Progenitor cell of endocrine pancreas (in vitro differentiated cells): Measurements from ENCODE around the gene ENPP1. TPM values are rescaled to one million over a fixed set of nuclear protein-coding genes. Genes with fewer than 3 reads are reported as not detected.

ENCODE experiments used
- DNase-seq: peaks from one replicate; pipeline ENCODE4 v3.0.0; 2021; ENCODE audit warnings: low spot score; ENCODE audit not compliant: unreplicated experiment
- H3K27ac Mint-ChIP-seq: 2 replicates; pipeline ENCODE4 v1.8.0; 2021; ENCODE audit warnings: mild to moderate bottlenecking, moderate library complexity, mixed read lengths
- H3K27me3 Mint-ChIP-seq: 2 replicates; pipeline ENCODE4 v1.8.0; 2021; ENCODE audit warnings: mixed read lengths
- H3K36me3 Mint-ChIP-seq: 2 replicates; pipeline ENCODE4 v1.8.0; 2022; ENCODE audit warnings: mixed read lengths; ENCODE audit not compliant: insufficient read depth
- H3K4me1 Mint-ChIP-seq: 2 replicates; pipeline ENCODE4 v1.8.0; 2021; ENCODE audit warnings: low read depth, mixed read lengths
- H3K4me3 Mint-ChIP-seq: 2 replicates; pipeline ENCODE4 v1.8.0; 2021; ENCODE audit warnings: low read depth, mild to moderate bottlenecking, moderate library complexity, mixed read lengths
- H3K9me3 Mint-ChIP-seq: 2 replicates; pipeline ENCODE4 v1.8.0; 2021; ENCODE audit warnings: low read depth, mixed read lengths
- total RNA-seq: library from RNA; stranded (reverse); gene quantifications from 2 replicates; pipeline ENCODE4 v1.2.1, GENCODE V29; 2021
- TF ChIP-seq, protein P1 (sequence below): fragments of 200-600 bp; sonication (generic); IDR thresholded peaks from one replicate; pipeline ENCODE4 v1.5.0; 2021; ENCODE audit warnings: antibody characterized with exemption, mild to moderate bottlenecking; ENCODE audit not compliant: unreplicated experiment

The ENPP1 gene
- total RNA-seq, 1 donor from 2014 or later, result 2.4 TPM

DNA sequence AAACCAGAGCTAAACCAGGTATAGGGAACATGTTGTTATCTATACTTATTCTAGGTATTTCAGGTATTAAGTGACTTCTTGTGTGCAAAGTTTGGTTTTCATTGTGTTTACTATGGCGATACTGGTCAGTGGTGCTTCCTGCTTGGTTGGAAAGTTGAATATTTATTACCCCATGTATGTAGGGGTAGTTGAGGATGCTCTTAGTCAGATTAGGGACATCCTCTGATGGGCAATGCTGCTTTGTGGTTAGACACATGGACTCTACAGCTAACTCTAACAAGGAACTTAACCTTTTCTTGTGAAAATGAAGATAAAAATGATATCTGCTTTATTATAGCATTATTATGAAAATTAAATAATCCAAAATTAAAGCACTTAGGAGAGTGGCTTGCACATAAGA is 44.1 kb upstream of the ENPP1 start:
- no peaks in the 10 kb centered on the region for H3K36me3 Mint-ChIP-seq
- H3K27me3 Mint-ChIP-seq, result no peaks in the 10 kb centered on the region
- TF ChIP-seq, protein P1, sequence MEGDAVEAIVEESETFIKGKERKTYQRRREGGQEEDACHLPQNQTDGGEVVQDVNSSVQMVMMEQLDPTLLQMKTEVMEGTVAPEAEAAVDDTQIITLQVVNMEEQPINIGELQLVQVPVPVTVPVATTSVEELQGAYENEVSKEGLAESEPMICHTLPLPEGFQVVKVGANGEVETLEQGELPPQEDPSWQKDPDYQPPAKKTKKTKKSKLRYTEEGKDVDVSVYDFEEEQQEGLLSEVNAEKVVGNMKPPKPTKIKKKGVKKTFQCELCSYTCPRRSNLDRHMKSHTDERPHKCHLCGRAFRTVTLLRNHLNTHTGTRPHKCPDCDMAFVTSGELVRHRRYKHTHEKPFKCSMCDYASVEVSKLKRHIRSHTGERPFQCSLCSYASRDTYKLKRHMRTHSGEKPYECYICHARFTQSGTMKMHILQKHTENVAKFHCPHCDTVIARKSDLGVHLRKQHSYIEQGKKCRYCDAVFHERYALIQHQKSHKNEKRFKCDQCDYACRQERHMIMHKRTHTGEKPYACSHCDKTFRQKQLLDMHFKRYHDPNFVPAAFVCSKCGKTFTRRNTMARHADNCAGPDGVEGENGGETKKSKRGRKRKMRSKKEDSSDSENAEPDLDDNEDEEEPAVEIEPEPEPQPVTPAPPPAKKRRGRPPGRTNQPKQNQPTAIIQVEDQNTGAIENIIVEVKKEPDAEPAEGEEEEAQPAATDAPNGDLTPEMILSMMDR, result no peak
- H3K27ac Mint-ChIP-seq, result no peak overlapping the region
- no peak for DNase-seq
- peaks cover 18% of the 10 kb centered on the region for H3K4me1 Mint-ChIP-seq
- H3K9me3 Mint-ChIP-seq, result no peaks in the 10 kb centered on the region
- H3K4me3 Mint-ChIP-seq, result no peak overlapping the region

DNA sequence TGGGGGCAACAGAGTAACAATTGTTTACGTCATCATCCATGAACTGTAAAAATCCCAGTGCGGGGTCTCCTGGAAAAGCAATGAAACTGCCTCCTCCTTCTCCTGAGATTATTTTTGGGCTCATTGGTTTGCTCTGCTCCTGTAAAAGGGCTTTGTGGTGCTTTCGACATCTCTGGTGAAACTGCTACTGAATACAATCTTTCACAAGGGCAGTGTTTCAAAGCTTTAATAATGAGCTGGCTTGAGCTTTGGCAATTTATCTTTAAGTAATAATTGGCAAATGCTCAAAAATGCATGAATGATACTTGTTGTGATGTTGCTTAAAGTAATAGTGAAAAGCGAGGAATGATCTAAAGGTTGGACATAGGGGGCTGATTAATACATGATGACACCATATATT is 43.5 kb upstream of the ENPP1 start:
- Mint-ChIP-seq H3K4me3 (no peak overlapping the region), H3K4me1 (peaks cover 18% of the 10 kb centered on the region), H3K36me3 (no peaks in the 10 kb centered on the region), H3K27me3 (no peaks in the 10 kb centered on the region), H3K9me3 (no peaks in the 10 kb centered on the region), H3K27ac (no peak overlapping the region)
- DNase-seq, result no peak
- TF ChIP-seq, protein P1, result no peak

DNA sequence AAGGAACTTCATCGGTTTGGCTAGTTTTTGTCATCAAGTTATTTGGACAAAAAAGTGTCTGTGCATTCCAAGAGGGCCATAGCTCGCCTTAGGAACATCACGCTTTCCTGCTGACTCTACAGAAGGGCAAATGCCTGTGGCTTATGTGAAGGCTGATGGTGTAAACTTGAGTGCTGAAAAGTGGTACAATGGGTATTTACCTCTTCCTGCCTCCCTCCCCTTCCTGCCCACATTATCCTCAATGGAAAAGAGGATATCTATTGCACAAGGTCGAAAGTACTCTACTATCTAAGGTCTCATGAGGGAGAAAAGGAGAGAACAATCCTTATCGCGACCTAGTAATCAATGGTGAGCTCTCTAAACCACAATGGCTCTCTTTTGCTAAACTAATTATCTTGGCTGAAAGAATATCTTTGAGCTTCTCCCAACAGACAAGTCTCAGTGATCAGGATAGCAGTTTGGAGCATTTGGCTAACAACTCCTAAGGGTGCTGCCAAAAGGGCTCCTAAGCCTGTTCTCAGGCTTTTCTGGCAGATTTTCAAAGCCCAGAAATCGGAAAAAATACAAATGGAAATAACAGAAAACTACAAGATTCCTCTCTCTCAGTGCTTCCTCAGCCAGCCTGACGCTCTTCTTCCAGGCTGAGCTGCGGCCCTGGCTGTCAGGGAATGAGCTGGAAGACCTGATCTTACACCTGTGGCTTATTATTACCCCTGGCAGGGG is 42.6 kb upstream of the ENPP1 start:
- no peaks in the 10 kb centered on the region for H3K27me3 Mint-ChIP-seq
- H3K4me3 Mint-ChIP-seq, result no peak overlapping the region
- H3K4me1 Mint-ChIP-seq, result peaks cover 15% of the 10 kb centered on the region
- DNase-seq, result no peak
- H3K36me3 Mint-ChIP-seq, result no peaks in the 10 kb centered on the region
- no peaks in the 10 kb centered on the region for H3K9me3 Mint-ChIP-seq
- TF ChIP-seq, protein P1, result no peak
- no peak overlapping the region for H3K27ac Mint-ChIP-seq

DNA sequence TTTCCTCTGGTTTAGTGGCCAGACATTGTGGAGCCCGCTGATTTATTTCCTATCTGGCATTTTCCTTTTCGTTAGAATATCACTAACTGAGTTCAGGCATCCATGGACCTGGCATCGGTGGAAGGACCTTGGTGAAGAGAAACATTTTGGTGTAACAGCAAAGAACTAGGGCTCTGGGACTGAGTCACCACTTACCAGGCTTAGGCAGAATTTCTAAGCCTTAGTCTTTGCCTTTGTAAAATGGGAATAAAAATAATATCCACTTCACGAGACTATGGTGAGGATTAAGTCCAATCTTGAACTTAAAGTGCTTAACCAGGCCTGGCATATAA is 42.0 kb upstream of the ENPP1 start:
- no peak for DNase-seq
- H3K27ac Mint-ChIP-seq, result no peak overlapping the region
- H3K27me3 Mint-ChIP-seq, result peaks cover 2% of the 10 kb centered on the region
- TF ChIP-seq, protein P1, result no peak
- H3K36me3 Mint-ChIP-seq, result no peaks in the 10 kb centered on the region
- peaks cover 15% of the 10 kb centered on the region for H3K4me1 Mint-ChIP-seq
- H3K9me3 Mint-ChIP-seq, result no peaks in the 10 kb centered on the region
- no peak overlapping the region for H3K4me3 Mint-ChIP-seq

DNA sequence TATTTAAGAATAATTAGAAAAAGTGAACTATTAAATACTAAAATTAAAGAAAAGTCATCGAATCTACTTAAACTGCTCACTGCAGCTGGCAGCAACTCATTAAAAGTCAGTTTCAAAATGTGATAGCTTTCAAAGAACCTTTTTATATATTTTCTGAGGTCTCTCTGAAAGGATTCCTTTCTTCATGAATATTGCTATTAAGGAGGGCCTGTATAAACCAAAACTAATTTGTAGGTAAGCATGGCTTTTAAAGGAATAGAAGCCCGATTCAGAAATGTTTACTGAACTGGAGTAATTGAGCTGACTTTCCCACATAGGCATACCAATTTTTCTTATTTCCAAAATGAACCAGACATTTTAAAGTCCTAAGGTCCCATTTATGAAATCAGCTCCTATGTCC is 41.2 kb upstream of the ENPP1 start:
- Mint-ChIP-seq H3K36me3 (no peaks in the 10 kb centered on the region), H3K27ac (no peak overlapping the region), H3K27me3 (peaks cover 2% of the 10 kb centered on the region), H3K4me1 (peaks cover 15% of the 10 kb centered on the region), H3K9me3 (no peaks in the 10 kb centered on the region), H3K4me3 (no peak overlapping the region)
- DNase-seq, result no peak
- TF ChIP-seq, protein P1, result no peak
